Tibial nerve (tissue), 3 donors: ENCODE data around the gene RFXAP.

ENCODE experiments used
- POLR2A ChIP-seq, 2 donors: fragments of 450-650 bp; IDR thresholded peaks; one replicate each; pipeline ENCODE4 v1.6.1; 2017; ENCODE audit warnings: antibody characterized with exemption in 2 of 2, mild to moderate bottlenecking in 2 of 2, moderate library complexity in 2 of 2
- TF ChIP-seq, protein P1 (sequence below), 5 experiments: fragments of 200-600 bp in 3 of 5; fragments of 450-650 bp in 2 of 5; sonication (generic) in 3 of 5; IDR thresholded peaks; one replicate each; pipeline ENCODE4 v1.5.1; 2016 to 2019; ENCODE audit warnings: antibody characterized with exemption in 5 of 5, mild to moderate bottlenecking in 3 of 5, moderate library complexity in 2 of 5

DNA sequence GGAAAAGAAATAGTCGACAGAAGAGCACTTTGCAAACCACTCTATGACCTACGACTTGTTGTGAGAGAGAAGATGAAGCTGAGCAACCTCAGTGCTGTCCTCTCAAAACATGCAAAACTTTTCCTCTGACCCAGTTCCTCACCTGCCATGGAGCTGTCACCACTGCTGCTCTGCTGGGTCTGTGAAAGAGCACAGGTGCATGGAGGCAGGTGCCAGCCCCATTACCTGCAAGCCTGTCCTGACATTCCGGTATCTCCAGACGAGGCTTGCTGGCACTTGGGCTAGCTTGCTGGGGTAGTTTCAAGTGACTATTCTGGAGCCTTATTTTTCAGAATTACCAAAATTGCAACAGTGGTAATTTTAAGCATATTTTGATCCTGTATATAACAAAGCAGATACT is 49.5 kb upstream of the RFXAP start:
- TF ChIP-seq POLR2A (IDR thresholded peaks at IDR 0.05): no peak
- TF ChIP-seq, protein P1, sequence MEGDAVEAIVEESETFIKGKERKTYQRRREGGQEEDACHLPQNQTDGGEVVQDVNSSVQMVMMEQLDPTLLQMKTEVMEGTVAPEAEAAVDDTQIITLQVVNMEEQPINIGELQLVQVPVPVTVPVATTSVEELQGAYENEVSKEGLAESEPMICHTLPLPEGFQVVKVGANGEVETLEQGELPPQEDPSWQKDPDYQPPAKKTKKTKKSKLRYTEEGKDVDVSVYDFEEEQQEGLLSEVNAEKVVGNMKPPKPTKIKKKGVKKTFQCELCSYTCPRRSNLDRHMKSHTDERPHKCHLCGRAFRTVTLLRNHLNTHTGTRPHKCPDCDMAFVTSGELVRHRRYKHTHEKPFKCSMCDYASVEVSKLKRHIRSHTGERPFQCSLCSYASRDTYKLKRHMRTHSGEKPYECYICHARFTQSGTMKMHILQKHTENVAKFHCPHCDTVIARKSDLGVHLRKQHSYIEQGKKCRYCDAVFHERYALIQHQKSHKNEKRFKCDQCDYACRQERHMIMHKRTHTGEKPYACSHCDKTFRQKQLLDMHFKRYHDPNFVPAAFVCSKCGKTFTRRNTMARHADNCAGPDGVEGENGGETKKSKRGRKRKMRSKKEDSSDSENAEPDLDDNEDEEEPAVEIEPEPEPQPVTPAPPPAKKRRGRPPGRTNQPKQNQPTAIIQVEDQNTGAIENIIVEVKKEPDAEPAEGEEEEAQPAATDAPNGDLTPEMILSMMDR (IDR thresholded peaks at IDR 0.05): no peak
